WI38 (cell line): ENCODE measurements around the gene IL17F.

ENCODE experiments used
- H3K4me3 ChIP-seq: 2 replicates; pipeline ENCODE4 v1.5.1; 2011; ENCODE audit warnings: low read depth, mild to moderate bottlenecking, control low read depth, low read length
- TF ChIP-seq, protein P1 (sequence below): IDR thresholded peaks from 2 replicates; pipeline ENCODE4 v1.5.1; 2012; ENCODE audit warnings: low read depth, mild to moderate bottlenecking, control low read depth, low read length

Gene IL17F

GRCh38 chr6:52284460-52285176, 40.3 kb upstream of the IL17F start, which contains the start of gene MCM3:
Gene MCM3, minus strand, starts transcription at chr6:52284742. Its CDS starts 68 bp downstream, at chr6:52284674.
- TF ChIP-seq, protein P1, sequence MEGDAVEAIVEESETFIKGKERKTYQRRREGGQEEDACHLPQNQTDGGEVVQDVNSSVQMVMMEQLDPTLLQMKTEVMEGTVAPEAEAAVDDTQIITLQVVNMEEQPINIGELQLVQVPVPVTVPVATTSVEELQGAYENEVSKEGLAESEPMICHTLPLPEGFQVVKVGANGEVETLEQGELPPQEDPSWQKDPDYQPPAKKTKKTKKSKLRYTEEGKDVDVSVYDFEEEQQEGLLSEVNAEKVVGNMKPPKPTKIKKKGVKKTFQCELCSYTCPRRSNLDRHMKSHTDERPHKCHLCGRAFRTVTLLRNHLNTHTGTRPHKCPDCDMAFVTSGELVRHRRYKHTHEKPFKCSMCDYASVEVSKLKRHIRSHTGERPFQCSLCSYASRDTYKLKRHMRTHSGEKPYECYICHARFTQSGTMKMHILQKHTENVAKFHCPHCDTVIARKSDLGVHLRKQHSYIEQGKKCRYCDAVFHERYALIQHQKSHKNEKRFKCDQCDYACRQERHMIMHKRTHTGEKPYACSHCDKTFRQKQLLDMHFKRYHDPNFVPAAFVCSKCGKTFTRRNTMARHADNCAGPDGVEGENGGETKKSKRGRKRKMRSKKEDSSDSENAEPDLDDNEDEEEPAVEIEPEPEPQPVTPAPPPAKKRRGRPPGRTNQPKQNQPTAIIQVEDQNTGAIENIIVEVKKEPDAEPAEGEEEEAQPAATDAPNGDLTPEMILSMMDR = no peak
- peak within 1 kb of the TSS; percentile 88 for H3K4me3 ChIP-seq

GRCh38 chr6:52284131-52284459, 39.8 kb upstream of the IL17F start:
- peak overlapping the region; percentile 88 for H3K4me3 ChIP-seq
- TF ChIP-seq, protein P1 = no peak

DNA sequence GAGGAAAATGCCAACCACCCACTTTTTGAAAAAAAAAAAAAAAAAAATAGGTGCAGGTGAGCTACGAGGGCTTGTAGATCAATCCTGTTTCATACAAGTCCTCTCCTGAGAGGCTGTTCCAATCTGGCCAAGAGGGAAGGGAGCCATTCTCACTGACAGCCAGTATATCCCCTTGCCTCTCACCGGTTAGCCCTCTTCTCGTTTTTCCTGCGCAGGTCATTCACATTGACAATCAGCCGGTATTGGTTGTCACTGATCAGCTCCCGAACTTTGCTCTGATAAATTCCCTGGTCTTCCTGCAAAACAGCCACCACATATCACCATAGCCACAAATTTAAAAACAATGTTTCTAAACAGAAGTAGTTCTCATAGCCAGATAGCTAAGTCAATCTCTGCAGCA, 38.8 kb upstream of the IL17F start:
- TF ChIP-seq, protein P1 = no peak

DNA sequence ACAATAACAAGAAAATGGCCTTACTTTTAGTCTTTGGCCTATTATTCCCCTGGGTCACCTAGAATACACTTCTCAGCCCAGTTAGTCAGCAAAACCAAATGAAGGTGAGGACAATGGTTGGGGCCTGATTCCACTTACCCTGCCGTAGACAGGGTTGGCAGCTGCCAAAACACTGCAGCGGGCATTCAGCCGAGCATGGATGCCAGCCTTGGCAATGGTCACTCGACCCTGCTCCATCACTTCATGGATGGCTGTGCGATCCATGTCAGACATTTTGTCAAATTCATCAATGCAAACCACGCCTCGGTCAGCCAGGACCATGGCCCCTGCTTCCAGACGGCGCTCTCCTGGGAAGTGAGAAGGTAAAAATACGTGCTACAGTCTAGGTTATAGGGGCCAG, 31.8 kb upstream of the IL17F start:
- H3K4me3 ChIP-seq = no peak overlapping the region
- TF ChIP-seq, protein P1 = no peak

More for the DNA sequence above, 38.8 kb upstream of the IL17F start:
- peak overlapping the region; percentile 88 for H3K4me3 ChIP-seq

DNA sequence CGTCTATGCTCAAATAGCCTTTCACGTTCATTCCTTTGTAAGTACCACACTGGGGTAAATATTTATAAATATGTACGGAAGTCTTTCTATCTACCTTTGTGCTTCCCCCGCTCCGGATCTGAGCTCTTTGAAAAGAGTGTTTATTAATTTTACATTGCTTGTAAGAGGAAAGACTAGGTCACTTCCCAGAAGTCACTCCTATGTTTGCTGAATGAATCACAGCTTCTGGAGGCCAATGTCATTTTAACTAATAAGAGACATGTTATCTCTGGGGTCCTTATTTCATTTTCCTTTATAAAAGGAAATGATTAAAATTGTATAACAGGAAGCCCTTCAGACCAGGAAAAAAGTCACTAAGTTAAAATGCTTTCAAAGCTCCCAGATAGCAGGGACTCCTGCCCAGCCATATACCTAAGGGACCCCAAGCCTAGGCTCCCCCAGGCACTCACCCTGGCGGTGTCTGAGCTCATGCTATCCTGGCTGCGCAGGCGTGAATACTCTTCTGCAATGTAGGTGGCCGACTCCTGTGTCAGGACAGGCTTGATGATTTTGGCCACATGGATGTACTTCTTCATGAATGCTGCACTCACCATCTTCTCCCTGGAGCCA, 27.7 kb upstream of the IL17F start:
- H3K4me3 ChIP-seq = no peak overlapping the region
- TF ChIP-seq, protein P1 = no peak

GRCh38 chr6:52263709-52264540, 19.6 kb upstream of the IL17F start:
- no peak overlapping the region for H3K4me3 ChIP-seq
- TF ChIP-seq, protein P1 = peak; percentile 95
